ENCODE results near the gene SYNPO2.

Gene SYNPO2

GRCh38 chr4:118935819-118936218 lies 47.2 kb downstream of the SYNPO2 start:
- DNase-seq (ENCODE audit: low spot score), result no peak

- DNase-seq (ENCODE audit: low spot score), result no peak
Observed at GRCh38 chr4:118936406-118936805, 47.8 kb downstream of the SYNPO2 start.

GRCh38 chr4:118939169-118939783 lies 50.6 kb downstream of the SYNPO2 start:
- no peak for DNase-seq (ENCODE audit: low spot score)

- no peak for DNase-seq (ENCODE audit: low spot score)
Observed at GRCh38 chr4:118941149-118941548, 52.5 kb downstream of the SYNPO2 start.

GRCh38 chr4:118941799-118942198 lies 53.1 kb downstream of the SYNPO2 start:
- no peak for DNase-seq (ENCODE audit: low spot score)

- DNase-seq (ENCODE audit: low spot score), result no peak
Observed at GRCh38 chr4:118942465-118942864, 53.8 kb downstream of the SYNPO2 start.

- DNase-seq (ENCODE audit: low spot score), result no peak
Observed at GRCh38 chr4:118947095-118947494, 58.4 kb downstream of the SYNPO2 start.

- no peak for DNase-seq (ENCODE audit: low spot score)
Observed at GRCh38 chr4:118948545-118949144, 60.0 kb downstream of the SYNPO2 start.

- no peak for DNase-seq (ENCODE audit: low spot score)
Observed at GRCh38 chr4:118950224-118950623, 61.6 kb downstream of the SYNPO2 start.

GRCh38 chr4:118950929-118951570 lies 62.4 kb downstream of the SYNPO2 start:
- DNase-seq (ENCODE audit: low spot score), result no peak

- DNase-seq (ENCODE audit: low spot score), result no peak
Observed at GRCh38 chr4:118953276-118953675, 64.6 kb downstream of the SYNPO2 start.

GRCh38 chr4:118954246-118954645 lies 65.6 kb downstream of the SYNPO2 start:
- no peak for DNase-seq (ENCODE audit: low spot score)

GRCh38 chr4:118955515-118955914 lies 66.9 kb downstream of the SYNPO2 start:
- no peak for DNase-seq (ENCODE audit: low spot score)

GRCh38 chr4:118957722-118958445 lies 69.2 kb downstream of the SYNPO2 start:
- DNase-seq (ENCODE audit: low spot score), result no peak

- no peak for DNase-seq (ENCODE audit: low spot score)
Observed at GRCh38 chr4:118962540-118962939, 73.9 kb downstream of the SYNPO2 start.

GRCh38 chr4:118964891-118965411 lies 76.3 kb downstream of the SYNPO2 start:
- DNase-seq (ENCODE audit: low spot score), result no peak

GRCh38 chr4:118967393-118967792 lies 78.7 kb downstream of the SYNPO2 start:
- no peak for DNase-seq (ENCODE audit: low spot score)

- no peak for DNase-seq (ENCODE audit: low spot score)
Observed at GRCh38 chr4:118968005-118968404, 79.4 kb downstream of the SYNPO2 start.

GRCh38 chr4:118968813-118969212 lies 80.2 kb downstream of the SYNPO2 start:
- DNase-seq (ENCODE audit: low spot score), result no peak

GRCh38 chr4:118969359-118969758 lies 80.7 kb downstream of the SYNPO2 start:
- no peak for DNase-seq (ENCODE audit: low spot score)

GRCh38 chr4:118972167-118972566 lies 83.5 kb downstream of the SYNPO2 start:
- DNase-seq (ENCODE audit: low spot score), result no peak

- DNase-seq (ENCODE audit: low spot score), result no peak
Observed at GRCh38 chr4:118973295-118973694, 84.6 kb downstream of the SYNPO2 start.

GRCh38 chr4:118974758-118975157 lies 86.1 kb downstream of the SYNPO2 start:
- DNase-seq (ENCODE audit: low spot score), result no peak
